ENCODE measurements around the gene MAP3K12. TPM values are rescaled to one million over a fixed set of nuclear protein-coding genes. Genes with fewer than 3 reads are reported as not detected.

The MAP3K12 gene
- total and polyA plus RNA-seq, 2 of the 13 experiments (the other 11 are each of a cell fraction or from before 2014, with no cell fraction given): 0.20 to 1.1 TPM

DNA sequence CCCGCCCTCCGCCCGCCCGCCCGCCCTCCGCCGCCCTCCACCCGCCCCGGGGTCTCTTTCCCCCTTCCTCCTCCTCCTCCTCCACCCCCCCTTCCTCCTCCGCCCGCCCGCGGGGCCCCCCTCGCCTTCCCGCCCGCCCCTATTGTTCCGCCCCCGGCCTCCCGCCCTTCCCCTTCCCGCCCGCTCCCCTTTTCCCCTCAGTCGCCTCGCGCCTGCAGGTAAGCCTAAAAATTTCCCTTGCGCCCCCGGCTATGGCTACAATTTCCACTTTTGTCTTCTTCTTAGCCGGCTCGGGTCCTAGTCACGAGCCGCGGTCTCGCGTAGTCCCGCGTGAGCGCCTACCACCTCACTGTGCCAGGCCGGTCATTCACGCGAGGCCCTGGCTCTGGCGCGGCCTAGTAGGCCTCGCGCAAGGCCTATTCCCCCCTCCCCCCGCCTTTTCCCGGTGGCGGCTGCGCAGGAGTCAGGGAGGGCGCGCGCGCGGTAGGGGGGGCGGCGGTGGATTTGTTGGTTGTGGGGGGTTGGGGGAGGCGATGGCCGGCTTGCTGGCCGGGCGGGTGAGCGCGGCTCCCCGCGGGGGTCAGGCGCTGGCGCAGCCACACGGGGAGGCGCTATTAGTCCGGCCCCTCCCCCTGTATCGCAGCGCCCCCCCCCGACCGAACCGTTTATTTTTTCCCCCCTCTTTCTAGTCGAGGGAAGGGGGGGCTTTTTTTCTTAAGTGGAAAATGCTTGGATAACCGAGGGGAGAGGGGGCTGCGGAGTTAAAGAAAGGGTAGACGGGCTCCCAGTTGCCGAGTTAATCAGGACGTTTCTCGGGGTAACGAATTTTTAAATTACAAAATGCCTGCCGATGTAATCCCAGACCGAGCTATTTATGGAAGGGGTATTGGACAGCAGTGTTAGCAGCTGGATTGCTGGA, 46.8 kb downstream of the MAP3K12 start (continued):
- TF ChIP-seq ZNF329 (CRISPR knock-in tag; IDR thresholded peaks at IDR 0.05; ENCODE audit: low read depth): peak; percentile 39; the same call in 1 of the 2 replicates
- no peak for TF ChIP-seq ZKSCAN5 (CRISPR knock-in tag; IDR thresholded peaks at IDR 0.05)
- TF ChIP-seq NCOR1 (IDR thresholded peaks at IDR 0.05; ENCODE audit: borderline replicate concordance, low read length): peak; percentile 12; the same call in 1 of the 2 replicates
- TF ChIP-seq ZNF446 (CRISPR knock-in tag; IDR thresholded peaks at IDR 0.05): 0 out of 2 replicates have a peak, but pooled peaks have one; percentile 47
- TF ChIP-seq, protein P1, sequence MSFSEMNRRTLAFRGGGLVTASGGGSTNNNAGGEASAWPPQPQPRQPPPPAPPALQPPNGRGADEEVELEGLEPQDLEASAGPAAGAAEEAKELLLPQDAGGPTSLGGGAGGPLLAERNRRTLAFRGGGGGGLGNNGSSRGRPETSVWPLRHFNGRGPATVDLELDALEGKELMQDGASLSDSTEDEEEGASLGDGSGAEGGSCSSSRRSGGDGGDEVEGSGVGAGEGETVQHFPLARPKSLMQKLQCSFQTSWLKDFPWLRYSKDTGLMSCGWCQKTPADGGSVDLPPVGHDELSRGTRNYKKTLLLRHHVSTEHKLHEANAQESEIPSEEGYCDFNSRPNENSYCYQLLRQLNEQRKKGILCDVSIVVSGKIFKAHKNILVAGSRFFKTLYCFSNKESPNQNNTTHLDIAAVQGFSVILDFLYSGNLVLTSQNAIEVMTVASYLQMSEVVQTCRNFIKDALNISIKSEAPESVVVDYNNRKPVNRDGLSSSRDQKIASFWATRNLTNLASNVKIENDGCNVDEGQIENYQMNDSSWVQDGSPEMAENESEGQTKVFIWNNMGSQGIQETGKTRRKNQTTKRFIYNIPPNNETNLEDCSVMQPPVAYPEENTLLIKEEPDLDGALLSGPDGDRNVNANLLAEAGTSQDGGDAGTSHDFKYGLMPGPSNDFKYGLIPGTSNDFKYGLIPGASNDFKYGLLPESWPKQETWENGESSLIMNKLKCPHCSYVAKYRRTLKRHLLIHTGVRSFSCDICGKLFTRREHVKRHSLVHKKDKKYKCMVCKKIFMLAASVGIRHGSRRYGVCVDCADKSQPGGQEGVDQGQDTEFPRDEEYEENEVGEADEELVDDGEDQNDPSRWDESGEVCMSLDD (CRISPR knock-in tag; IDR thresholded peaks at IDR 0.05; ENCODE audit: borderline replicate concordance): peak; percentile 72; the same call in 1 of the 2 replicates
- TF ChIP-seq AGO2 (optimal IDR thresholded peaks at IDR 0.05; ENCODE audit: low read depth, low read length): peak; percentile 94
- TF ChIP-seq, protein P2, sequence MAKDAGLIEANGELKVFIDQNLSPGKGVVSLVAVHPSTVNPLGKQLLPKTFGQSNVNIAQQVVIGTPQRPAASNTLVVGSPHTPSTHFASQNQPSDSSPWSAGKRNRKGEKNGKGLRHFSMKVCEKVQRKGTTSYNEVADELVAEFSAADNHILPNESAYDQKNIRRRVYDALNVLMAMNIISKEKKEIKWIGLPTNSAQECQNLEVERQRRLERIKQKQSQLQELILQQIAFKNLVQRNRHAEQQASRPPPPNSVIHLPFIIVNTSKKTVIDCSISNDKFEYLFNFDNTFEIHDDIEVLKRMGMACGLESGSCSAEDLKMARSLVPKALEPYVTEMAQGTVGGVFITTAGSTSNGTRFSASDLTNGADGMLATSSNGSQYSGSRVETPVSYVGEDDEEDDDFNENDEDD (CRISPR knock-in tag; IDR thresholded peaks at IDR 0.05; ENCODE audit: borderline replicate concordance): peak; percentile 49; the same call in 1 of the 2 replicates
- no peak for TF ChIP-seq KLF13 (CRISPR knock-in tag; IDR thresholded peaks at IDR 0.05)
- TF ChIP-seq ZNF598 (CRISPR knock-in tag; IDR thresholded peaks at IDR 0.05; ENCODE audit: borderline replicate concordance): 0 out of 2 replicates have a peak, but pooled peaks have one; percentile 6
- TF ChIP-seq ELF4 (CRISPR knock-in tag; IDR thresholded peaks at IDR 0.05; ENCODE audit: borderline replicate concordance): no peak
- no peak; the same call in 1 of the 2 replicates for TF ChIP-seq ZMAT3 (CRISPR knock-in tag; conservative IDR thresholded peaks at IDR 0.05)
- no peak for TF ChIP-seq ZNF207 (IDR thresholded peaks at IDR 0.05; ENCODE audit: borderline replicate concordance)
- TF ChIP-seq ZNF780A (CRISPR knock-in tag; IDR thresholded peaks at IDR 0.05): no peak
- 0 out of 2 replicates have a peak, but pooled peaks have one; percentile 16 for TF ChIP-seq POLR2AphosphoS5 (IDR thresholded peaks at IDR 0.05; ENCODE audit: low read depth, low read length)
- TF ChIP-seq, protein P3, sequence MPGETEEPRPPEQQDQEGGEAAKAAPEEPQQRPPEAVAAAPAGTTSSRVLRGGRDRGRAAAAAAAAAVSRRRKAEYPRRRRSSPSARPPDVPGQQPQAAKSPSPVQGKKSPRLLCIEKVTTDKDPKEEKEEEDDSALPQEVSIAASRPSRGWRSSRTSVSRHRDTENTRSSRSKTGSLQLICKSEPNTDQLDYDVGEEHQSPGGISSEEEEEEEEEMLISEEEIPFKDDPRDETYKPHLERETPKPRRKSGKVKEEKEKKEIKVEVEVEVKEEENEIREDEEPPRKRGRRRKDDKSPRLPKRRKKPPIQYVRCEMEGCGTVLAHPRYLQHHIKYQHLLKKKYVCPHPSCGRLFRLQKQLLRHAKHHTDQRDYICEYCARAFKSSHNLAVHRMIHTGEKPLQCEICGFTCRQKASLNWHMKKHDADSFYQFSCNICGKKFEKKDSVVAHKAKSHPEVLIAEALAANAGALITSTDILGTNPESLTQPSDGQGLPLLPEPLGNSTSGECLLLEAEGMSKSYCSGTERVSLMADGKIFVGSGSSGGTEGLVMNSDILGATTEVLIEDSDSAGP (CRISPR knock-in tag; IDR thresholded peaks at IDR 0.05; ENCODE audit: borderline replicate concordance): peak; percentile 65; the same call in 1 of the 2 replicates
- TF ChIP-seq, protein P4, sequence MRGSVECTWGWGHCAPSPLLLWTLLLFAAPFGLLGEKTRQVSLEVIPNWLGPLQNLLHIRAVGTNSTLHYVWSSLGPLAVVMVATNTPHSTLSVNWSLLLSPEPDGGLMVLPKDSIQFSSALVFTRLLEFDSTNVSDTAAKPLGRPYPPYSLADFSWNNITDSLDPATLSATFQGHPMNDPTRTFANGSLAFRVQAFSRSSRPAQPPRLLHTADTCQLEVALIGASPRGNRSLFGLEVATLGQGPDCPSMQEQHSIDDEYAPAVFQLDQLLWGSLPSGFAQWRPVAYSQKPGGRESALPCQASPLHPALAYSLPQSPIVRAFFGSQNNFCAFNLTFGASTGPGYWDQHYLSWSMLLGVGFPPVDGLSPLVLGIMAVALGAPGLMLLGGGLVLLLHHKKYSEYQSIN (CRISPR knock-in tag; IDR thresholded peaks at IDR 0.05; ENCODE audit: borderline replicate concordance): no peak
- TF ChIP-seq KDM1A (CRISPR knock-in tag; IDR thresholded peaks at IDR 0.05): no peak
- TF ChIP-seq ZNF256 (CRISPR knock-in tag; conservative IDR thresholded peaks at IDR 0.05): 0 out of 2 replicates have a peak, but pooled peaks have one; percentile 30
- no peak for TF ChIP-seq ZFP62 (CRISPR knock-in tag; IDR thresholded peaks at IDR 0.05)
- TF ChIP-seq MXI1 (IDR thresholded peaks at IDR 0.05; ENCODE audit: borderline replicate concordance, low read depth, low read length): no peak; the same call in 2 of the 3 replicates
- no peak for TF ChIP-seq NR2F1 (CRISPR knock-in tag; IDR thresholded peaks at IDR 0.05)
- no peak for TF ChIP-seq ZNF296 (CRISPR knock-in tag; conservative IDR thresholded peaks at IDR 0.05)

Measured in HepG2 (cell line).